NCI-H1417 treated with DMSO at 0.1 percent for 48 hours (cell line): Measurements from ENCODE around the gene TAX1BP3.

ENCODE experiments used
- DNase-seq: peaks from one replicate; lab custom pipeline; 2025; lab: John Stamatoyannopoulos, UW

Gene TAX1BP3

GRCh38 chr17:3688027-3688553 lies 19.7 kb upstream of the TAX1BP3 start:
- no peak for DNase-seq

GRCh38 chr17:3685174-3685573 lies 16.8 kb upstream of the TAX1BP3 start:
- DNase-seq, result no peak

- no peak for DNase-seq
Observed at GRCh38 chr17:3683054-3683511, 14.7 kb upstream of the TAX1BP3 start.

- no peak for DNase-seq
Observed at GRCh38 chr17:3682033-3682432, 13.7 kb upstream of the TAX1BP3 start.

- no peak for DNase-seq
Observed at GRCh38 chr17:3681565-3681964, 13.2 kb upstream of the TAX1BP3 start.

GRCh38 chr17:3681057-3681456 lies 12.7 kb upstream of the TAX1BP3 start:
- DNase-seq, result no peak

GRCh38 chr17:3679531-3680126 lies 11.3 kb upstream of the TAX1BP3 start:
- DNase-seq, result no peak

GRCh38 chr17:3678821-3679530 lies 10.6 kb upstream of the TAX1BP3 start:
- DNase-seq, result no peak

GRCh38 chr17:3678095-3678820 lies 9.9 kb upstream of the TAX1BP3 start:
- DNase-seq, result no peak

- DNase-seq, result no peak
Observed at GRCh38 chr17:3675886-3676285, 7.5 kb upstream of the TAX1BP3 start.

GRCh38 chr17:3672571-3672970 lies 4.2 kb upstream of the TAX1BP3 start:
- DNase-seq, result no peak

GRCh38 chr17:3669548-3669947 lies 1.2 kb upstream of the TAX1BP3 start:
- DNase-seq, result no peak

- no peak for DNase-seq
Observed at GRCh38 chr17:3669085-3669347, 638 bp upstream of the TAX1BP3 start.

- DNase-seq, result no peak
Observed at GRCh38 chr17:3667366-3668278, 756 bp downstream of the TAX1BP3 start.

- DNase-seq, result no peak
Observed at GRCh38 chr17:3666516-3666915, 1.9 kb downstream of the TAX1BP3 start.

GRCh38 chr17:3665834-3666233 lies 2.5 kb downstream of the TAX1BP3 start:
- no peak for DNase-seq

- no peak for DNase-seq
Observed at GRCh38 chr17:3663102-3664011, 5.0 kb downstream of the TAX1BP3 start.

- DNase-seq, result no peak
Observed at GRCh38 chr17:3660311-3660891, 8.0 kb downstream of the TAX1BP3 start.

GRCh38 chr17:3659541-3660111 lies 8.8 kb downstream of the TAX1BP3 start:
- DNase-seq, result no peak

GRCh38 chr17:3658784-3659449 lies 9.5 kb downstream of the TAX1BP3 start:
- no peak for DNase-seq
